Measurements from ENCODE around the gene PELI1.
"Not testable (repeated sequence)": the region's sequence is repeated elsewhere in the genome, so short reads cannot be mapped to it uniquely, and the experiment has no call there.

Gene PELI1

DNA sequence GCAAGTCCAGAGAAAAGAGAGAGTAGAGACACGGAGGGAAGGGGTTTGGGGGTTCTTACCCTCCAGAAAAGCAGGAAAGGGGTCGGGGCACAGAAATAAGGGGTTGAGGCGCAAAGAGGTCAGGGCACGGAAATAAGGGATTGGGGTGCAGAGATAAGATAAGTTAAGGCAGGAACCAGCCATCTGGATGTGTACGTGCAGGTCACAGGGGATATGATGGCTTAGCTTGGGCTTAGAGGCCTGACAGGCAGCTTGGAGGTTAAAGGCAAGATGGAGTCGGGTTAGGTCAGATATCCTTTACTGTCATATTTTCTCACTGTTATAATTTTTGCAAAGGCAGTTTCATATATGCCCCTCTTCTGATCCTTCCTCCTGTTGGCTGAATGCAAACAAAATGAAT lies 64.5 kb downstream of the PELI1 start:
- not testable (repeated sequence) for DNase-seq

DNA sequence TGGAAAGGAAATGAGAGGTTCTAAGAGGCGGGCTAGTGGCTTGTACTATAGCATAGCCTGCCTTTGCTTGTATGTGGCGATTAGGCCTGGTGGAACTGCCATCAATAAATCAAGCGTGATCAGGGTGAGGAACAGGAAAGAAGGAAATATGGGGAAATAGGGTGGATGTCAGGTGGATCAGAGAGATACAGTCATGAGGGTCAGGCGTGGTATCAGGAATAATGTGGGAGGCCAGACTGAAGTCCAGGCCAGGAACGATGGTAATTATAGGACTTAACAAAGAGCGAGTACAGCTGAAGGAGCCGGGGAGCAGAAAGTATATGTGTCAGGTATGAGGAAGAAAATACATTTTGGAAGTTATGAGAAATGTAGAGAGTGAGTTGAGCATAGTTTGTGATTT lies 67.4 kb downstream of the PELI1 start:
- DNase-seq: not testable (repeated sequence)

DNA sequence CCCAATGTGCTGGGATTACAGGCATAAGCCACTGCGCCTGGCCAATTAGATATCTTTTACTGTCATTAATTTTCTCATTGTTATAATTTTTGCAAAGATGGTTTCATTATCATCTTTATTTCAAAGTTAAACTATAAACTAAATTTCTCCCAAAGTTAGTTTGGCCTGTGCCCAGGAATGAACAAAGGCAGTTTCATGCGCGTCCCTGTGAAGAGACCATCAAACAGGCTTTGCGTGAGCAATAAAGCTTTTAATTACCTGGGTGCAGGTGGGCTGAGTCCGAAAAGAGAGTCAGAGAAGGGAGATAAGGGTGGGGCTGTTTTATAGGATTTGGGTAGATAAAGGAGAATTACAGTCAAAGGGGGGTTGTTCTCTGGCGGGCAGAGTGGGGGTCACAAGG lies 69.6 kb downstream of the PELI1 start:
- not testable (repeated sequence) for DNase-seq

DNA sequence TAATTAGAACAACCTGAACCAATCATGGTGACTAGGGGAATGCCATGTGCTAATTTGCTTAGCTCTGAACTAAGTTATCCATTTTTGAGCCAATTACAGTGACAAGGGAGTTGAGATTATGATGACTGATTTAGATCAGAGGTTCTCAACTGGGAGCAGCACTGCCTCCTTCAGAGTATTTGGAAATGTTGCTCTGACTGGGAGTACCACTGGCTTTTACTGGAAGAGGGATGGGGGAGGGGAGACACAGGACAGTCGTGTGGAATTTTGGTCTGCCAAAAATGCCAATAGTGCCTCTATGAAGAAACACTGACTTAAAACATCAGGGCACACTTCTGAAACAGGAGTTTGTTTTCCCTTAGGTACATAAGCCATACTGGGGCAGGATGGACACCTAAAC lies 76.9 kb downstream of the PELI1 start:
- DNase-seq: no peak

DNA sequence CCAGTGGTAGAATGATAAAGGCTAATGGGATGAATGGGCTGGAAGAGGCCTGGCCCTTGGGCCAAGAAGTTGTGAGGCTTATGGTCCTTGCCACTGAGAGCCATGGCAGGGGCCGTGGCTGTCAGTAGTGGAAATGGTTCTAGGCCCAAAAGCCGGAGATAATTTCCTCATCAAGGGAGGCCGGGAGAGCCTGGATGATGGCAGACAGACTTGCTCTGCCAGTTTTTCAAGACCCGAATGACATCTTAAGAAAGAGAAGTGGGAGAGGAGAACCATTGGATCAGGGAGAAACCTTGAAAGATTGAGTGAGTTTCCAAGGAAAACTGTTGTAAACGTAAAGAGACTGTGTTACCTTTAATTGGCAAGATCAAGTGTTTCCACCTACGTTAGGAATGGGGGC lies 78.7 kb downstream of the PELI1 start:
- DNase-seq: no peak

DNA sequence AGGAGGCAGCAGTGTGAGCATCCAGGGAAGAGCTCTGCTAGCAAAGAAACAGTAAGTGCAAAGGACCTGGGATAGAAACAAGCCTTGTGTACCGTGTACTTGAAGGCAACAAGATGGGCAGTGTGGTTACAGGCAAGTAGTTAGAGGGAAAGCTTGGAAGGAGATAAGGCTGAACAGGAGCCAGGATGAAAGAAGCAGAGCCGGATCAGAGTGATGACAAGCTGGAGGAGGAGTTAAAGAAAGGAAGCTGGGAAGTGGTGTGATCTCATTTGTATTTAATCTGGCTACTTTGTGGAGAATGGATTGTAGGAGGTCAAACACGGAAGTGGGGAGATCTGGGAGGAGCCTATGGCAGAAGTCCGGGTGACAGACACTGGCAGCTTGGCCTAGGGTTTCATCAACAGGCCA lies 80.3 kb downstream of the PELI1 start:
- peak in 1 of 2 donors; percentile 1 for DNase-seq

DNA sequence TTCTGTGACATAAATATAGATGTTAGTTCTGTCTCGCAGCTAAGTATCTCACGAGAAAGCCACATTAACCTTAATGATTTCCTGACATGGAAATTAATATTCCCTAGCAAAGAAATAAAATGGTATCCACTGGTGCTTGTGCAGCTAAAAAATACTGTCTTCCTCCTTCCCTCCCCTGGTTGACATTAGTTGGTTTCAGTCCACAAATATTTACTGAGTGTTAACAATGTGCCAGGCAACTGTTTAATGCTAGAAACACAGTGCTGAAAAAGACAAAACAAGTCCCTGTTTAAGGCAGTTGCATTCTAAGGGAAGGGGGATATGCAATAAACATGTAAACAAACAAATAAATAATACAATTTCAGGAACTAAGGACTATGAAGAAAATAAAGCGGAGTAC lies 80.8 kb downstream of the PELI1 start:
- DNase-seq: no peak

DNA sequence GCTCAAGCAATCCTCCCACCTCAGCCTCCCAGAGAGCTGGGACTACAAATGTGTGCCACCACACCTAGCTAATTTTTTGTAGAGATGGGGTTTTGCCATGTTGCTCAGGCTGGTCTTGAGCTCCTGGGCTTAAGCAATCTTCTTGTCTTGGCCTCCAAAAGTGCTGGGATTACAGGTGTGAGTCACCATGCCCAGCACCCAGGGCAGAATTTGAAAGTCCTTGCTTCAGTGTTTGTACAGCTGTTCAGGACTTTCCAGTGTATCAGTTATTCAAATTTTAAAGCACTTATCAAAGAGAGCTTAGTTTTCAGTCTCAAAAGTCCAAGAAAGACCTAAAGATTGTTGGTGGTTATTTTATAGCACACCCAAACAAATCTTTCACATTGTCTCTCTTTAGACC lies 81.4 kb downstream of the PELI1 start:
- no peak for DNase-seq

DNA sequence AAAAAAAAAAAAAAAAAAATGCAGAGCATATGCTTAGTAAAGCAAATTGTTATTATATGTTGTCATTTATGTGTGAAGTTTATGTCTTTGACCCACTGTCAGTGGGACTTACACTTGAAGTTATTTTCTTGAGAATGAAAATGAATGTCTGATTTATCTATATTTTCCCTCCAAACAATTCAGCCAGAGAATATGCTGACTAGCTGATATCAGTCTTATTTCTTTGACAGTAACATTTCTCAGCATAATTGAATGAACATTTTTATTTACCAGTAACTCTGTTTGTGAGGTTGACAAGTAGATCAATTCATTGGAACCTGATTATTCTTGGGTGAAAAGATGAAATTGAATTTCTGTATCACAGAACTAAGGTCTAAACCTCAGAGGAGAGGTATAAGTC lies 85.0 kb downstream of the PELI1 start:
- no peak for DNase-seq

DNA sequence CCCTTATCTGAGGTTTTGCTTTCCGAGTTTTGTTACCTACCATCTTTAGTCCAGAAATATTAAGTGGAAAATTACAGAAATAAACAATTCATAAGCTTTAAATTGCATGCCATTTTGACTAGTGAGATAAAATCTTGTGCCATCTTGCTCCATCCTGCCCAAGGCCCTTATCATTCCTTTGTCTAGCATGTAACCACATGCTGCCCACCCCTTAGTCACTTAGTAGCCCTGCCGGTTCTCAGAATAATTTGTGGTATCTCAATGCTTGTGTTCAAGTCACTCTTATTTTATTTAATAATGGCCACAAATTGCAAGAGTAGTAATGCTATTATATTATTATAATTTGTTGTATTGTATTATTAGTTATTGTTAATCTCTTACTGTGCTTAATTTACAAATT lies 88.2 kb downstream of the PELI1 start:
- DNase-seq: no peak

DNA sequence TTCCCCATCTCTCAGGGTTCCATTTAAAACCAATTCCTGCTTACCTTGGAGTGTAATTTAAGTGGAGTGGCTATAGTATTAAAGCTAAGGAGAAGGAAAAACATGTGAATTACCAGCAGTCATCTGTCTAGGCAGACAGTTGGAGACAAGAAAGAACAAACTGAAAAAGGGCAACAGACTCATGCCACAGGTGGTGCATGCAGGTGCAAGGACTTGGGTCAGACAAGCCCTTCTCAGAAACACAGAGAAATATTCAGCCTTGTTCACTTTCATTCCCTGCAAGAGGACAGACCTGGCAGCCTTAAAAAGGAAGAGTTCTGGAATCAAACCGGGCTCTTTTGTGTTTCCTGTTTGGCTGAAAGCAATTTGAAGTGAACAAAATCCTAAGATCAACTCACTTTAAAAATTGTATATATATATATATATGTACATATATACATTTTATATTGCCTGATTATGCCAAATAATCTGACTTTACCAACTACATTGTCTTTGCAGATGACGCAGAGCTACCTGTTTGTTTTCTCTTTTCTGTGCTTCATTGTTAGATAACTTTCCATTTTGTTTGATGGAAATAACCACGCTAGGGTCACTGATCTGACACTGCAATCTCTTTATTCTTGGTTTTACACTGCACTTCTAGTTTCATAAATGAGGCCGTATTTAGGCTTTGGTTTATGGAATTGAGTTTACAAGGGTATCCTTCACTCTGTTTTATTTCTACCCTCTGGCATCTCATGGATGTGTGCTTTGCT lies 89.9 kb downstream of the PELI1 start:
- DNase-seq: no peak

DNA sequence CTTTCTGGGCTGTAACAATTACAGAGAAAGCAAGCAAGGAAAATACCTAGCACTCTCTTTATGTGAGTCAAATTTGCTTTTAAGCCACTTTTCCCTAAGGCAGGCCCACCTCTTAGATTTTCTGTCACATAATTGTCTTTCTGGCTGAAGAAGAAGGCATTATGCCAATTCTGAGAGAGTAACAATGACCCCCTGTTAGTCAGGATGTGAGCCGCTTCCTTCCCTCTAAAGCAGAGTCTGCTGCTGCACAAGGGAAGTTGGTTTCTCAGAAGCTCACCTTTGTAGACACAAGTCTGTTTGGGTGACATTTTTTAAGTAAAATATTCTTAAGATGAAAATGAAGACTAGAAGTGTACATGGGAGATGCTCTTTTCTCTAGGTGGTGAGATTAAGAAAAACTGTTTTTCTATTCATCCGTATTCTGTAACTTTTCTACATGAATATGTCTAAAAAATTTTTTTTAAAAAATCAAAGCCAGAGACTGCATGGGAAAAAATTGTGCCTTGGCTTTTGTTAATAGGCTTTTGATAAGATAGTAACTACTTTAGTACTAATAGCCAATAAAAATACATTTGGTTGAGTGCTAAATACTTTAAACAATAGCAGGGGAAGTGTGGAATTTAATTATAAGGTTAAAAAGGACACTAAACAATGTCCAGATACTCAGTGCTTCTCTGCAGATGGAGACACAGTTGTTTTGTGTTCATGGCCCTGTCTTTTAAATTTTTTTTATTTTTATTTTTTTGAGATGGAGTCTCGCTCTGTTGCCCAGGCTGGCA lies 91.6 kb downstream of the PELI1 start:
- DNase-seq: peak in 1 of 2 donors; percentile 2

DNA sequence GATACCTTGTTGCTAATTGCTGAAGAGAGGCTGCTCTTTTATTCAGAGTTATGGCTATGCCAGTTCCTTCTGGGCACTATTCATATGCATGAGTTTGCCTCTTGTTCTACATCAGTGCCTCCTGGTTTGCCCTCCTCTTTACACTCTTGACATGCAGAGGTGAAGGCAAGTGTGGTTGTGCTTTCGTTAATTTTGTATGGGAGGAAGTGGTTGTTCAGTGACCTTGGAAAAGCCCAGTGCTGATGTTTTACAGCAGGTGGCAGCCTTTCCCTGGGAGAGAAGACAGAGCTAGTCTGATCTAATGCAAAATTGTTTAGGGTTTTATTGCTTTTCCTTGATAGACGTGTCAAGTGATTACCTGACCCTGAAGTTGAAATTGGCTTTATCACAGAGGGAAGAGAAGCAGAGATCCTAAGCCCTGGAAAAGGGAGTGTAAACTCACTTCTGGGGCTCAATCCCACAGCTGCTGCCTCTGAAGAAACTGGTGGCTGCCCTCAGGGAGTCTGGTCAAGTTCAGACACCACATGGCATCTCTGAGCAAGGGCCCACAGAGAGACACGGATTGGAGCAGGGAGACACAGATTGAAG lies 94.5 kb downstream of the PELI1 start:
- peak; percentile 71 to 88 for DNase-seq

DNA sequence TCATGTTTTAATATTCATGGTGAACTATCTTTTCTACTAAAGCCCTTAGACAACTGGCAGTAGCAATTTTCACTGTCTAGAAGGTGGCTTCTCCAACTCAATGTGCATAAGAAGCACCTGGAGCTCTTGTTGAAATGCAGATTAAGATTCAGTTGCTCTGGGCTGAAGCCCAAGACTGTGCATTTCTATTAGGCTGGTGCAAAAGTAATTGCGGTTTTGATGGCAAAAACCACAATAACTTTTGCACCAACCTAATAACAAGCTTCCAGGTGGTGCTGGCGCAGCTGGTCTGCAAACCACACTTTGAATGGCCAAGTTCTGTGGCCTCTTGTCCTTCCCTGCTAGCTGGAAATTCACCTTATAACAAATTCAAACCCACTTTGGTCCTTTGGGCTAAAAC lies 98.3 kb downstream of the PELI1 start:
- DNase-seq: no peak
